Natural killer cell (primary cell): ENCODE measurements around the gene KSR1. TPM values are rescaled to one million over a fixed set of nuclear protein-coding genes. Genes with fewer than 3 reads are reported as not detected.
"Not testable (repeated sequence)": the region's sequence is repeated elsewhere in the genome, so short reads cannot be mapped to it uniquely, and the experiment has no call there.

ENCODE experiments used
- ATAC-seq, 3 donors: fragments of 150-1000 bp in 2 of 3; fragments of 200-7000 bp in 1 of 3; cut with Tn5 transposase; 1 replicate in 1 of 3; 2 replicates in 2 of 3; pipeline ENCODE4 v1.10.0; 2021; ENCODE audit warnings: mild to moderate bottlenecking in 2 of 3, moderate library complexity in 2 of 3
- DNase-seq, 2 donors: peaks; one replicate each; pipeline versions ENCODE4 v3.0.0 to v3.0.0-alpha.2; 2013 to 2021; ENCODE audit warnings: mixed read lengths in 1 of 2
- H3K27ac ChIP-seq: one replicate; pipeline ENCODE4 v1.5.1; 2013; ENCODE audit warnings: mild to moderate bottlenecking, low read length
- H3K27me3 ChIP-seq: one replicate; pipeline ENCODE4 v1.6.1; 2013; ENCODE audit warnings: low read length; ENCODE audit not compliant: control insufficient read depth, insufficient read depth
- H3K36me3 ChIP-seq: one replicate; pipeline ENCODE4 v1.6.1; 2013; ENCODE audit warnings: low read length; ENCODE audit not compliant: control insufficient read depth, insufficient read depth
- H3K4me1 ChIP-seq: one replicate; pipeline ENCODE4 v1.6.1; 2013; ENCODE audit warnings: low read length; ENCODE audit not compliant: control insufficient read depth, insufficient read depth
- H3K4me3 ChIP-seq: one replicate; pipeline ENCODE4 v1.5.1; 2013; ENCODE audit warnings: low read length
- H3K9me3 ChIP-seq: one replicate; pipeline ENCODE4 v1.6.1; 2013; ENCODE audit warnings: low read length; ENCODE audit not compliant: control insufficient read depth, insufficient read depth
- H3K27ac Mint-ChIP-seq, 2 donors: one replicate each; pipeline ENCODE4 v1.8.0; 2022; ENCODE audit warnings: mild to moderate bottlenecking in 2 of 2, mixed read lengths in 2 of 2, moderate library complexity in 1 of 2
- H3K27me3 Mint-ChIP-seq, 2 donors: one replicate each; pipeline ENCODE4 v1.8.0; 2022; ENCODE audit warnings: low read depth in 2 of 2, mixed read lengths in 2 of 2
- H3K36me3 Mint-ChIP-seq: one replicate; pipeline ENCODE4 v1.8.0; 2022; ENCODE audit warnings: mixed read lengths
- H3K4me1 Mint-ChIP-seq, 2 donors: one replicate each; pipeline ENCODE4 v1.8.0; 2022; ENCODE audit warnings: mixed read lengths in 2 of 2
- H3K4me3 Mint-ChIP-seq: one replicate; pipeline ENCODE4 v1.8.0; 2022; ENCODE audit warnings: mild to moderate bottlenecking, moderate library complexity, mixed read lengths
- H3K9me3 Mint-ChIP-seq, 2 donors: one replicate each; pipeline ENCODE4 v1.8.0; 2022; ENCODE audit warnings: mixed read lengths in 2 of 2
- WGBS: methylation state at CpG from one replicate; pipeline ENCODE4 v1.1.7; 2013; ENCODE audit warnings: missing lambda C conversion rate; ENCODE audit not compliant: insufficient coverage; 5-methylcytosine and 5-hydroxymethylcytosine counted together
- intact Hi-C: fragments of 100-400 bp; cut with micrococcal nuclease; formaldehyde crosslinking; loops from one replicate; pipeline ENCODE4 v1.14.2; 2022
- total RNA-seq, 4 donors: library from RNA; stranded (reverse); fragments of 120-200 nt in 1 of 4; gene quantifications; one replicate each; pipeline versions ENCODE4 v1.2.3 to v1.2.4, GENCODE V29; 2013 to 2022
- TF ChIP-seq, protein P1 (sequence below): fragments of 200-600 bp; IDR thresholded peaks from one replicate; pipeline ENCODE4 v1.8.0; 2022; ENCODE audit warnings: antibody characterized with exemption

Gene KSR1
- 10 to 100 TPM; 46.4 to 63.1 (median 59.2) TPM for total RNA-seq
- total RNA-seq (2013): 25.2 TPM

DNA sequence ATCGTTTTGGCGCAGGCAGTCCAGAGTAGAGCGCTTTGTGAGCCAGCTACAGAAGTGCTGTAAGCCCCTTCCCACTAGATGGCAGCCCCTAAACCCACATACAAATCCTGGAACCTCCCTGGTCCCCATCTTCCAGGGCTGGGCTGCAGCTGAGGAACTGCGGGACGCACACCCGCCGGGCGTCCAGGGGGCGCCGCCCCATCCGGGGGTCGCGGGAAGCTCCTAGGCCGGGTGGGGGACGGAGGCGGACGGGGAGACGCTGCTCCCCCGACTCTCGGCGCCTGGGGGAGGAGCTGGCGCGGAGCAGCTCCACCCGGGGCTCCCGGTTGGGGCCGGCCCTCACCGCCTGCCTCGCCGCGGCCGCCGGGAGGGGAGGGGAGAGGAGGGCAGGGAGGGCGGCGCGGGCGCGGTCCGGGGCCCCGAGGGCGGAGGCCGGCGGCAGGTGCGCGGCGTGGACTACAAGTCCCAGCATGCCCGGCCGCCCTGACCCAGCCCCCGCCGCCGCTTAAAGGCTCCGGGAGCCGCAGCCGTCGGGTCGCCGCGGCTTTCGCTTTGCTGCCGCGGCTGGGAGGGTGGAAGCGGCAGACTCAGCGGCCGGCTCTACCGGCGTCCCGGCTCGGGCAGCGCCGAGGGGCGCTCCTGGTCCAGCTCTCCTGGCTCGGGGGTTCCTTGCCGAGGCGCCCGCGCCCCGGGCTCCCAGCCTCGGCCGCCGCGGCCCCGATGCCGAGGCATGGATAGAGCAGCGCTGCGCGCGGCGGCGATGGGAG, at the start of gene KSR1:
TSS of gene KSR1 (plus strand) at position 535 of the 767 bp plus-strand sequence. CDS start at position 731, 196 bp downstream.
- no peaks in the 10 kb centered on the region for H3K27me3 Mint-ChIP-seq
- H3K4me1 Mint-ChIP-seq: peaks cover 13 to 20% of the 10 kb centered on the region in 2 donors
- peak within 1 kb of the TSS; percentile 8 for H3K27ac ChIP-seq
- H3K9me3 ChIP-seq: no peaks in the 10 kb centered on the region
- peak within 1 kb of the TSS; percentile 62 to 82 for H3K27ac Mint-ChIP-seq
- peak; percentile 69 to 88 for DNase-seq
- no peaks in the 10 kb centered on the region for H3K36me3 ChIP-seq
- no peaks in the 10 kb centered on the region for H3K9me3 Mint-ChIP-seq
- peaks cover 31% of the 10 kb centered on the region for H3K4me1 ChIP-seq
- TF ChIP-seq, protein P1, sequence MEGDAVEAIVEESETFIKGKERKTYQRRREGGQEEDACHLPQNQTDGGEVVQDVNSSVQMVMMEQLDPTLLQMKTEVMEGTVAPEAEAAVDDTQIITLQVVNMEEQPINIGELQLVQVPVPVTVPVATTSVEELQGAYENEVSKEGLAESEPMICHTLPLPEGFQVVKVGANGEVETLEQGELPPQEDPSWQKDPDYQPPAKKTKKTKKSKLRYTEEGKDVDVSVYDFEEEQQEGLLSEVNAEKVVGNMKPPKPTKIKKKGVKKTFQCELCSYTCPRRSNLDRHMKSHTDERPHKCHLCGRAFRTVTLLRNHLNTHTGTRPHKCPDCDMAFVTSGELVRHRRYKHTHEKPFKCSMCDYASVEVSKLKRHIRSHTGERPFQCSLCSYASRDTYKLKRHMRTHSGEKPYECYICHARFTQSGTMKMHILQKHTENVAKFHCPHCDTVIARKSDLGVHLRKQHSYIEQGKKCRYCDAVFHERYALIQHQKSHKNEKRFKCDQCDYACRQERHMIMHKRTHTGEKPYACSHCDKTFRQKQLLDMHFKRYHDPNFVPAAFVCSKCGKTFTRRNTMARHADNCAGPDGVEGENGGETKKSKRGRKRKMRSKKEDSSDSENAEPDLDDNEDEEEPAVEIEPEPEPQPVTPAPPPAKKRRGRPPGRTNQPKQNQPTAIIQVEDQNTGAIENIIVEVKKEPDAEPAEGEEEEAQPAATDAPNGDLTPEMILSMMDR: no peak
- H3K36me3 Mint-ChIP-seq: no peaks in the 10 kb centered on the region
- H3K4me3 Mint-ChIP-seq: peak within 1 kb of the TSS; percentile 98
- H3K27me3 ChIP-seq: no peaks in the 10 kb centered on the region
- ATAC-seq: peak; percentile 86 to 90 (median 88)
- intact Hi-C loops: loop anchor here (2.0 to 5.0 kb wide), 3 partner anchors 121 to 145 kb away; no protein-coding TSS in a partner anchor
- peak within 1 kb of the TSS; percentile 66 for H3K4me3 ChIP-seq
- WGBS: under 1% methylated on average over 88 of the region's 88 CpGs

DNA sequence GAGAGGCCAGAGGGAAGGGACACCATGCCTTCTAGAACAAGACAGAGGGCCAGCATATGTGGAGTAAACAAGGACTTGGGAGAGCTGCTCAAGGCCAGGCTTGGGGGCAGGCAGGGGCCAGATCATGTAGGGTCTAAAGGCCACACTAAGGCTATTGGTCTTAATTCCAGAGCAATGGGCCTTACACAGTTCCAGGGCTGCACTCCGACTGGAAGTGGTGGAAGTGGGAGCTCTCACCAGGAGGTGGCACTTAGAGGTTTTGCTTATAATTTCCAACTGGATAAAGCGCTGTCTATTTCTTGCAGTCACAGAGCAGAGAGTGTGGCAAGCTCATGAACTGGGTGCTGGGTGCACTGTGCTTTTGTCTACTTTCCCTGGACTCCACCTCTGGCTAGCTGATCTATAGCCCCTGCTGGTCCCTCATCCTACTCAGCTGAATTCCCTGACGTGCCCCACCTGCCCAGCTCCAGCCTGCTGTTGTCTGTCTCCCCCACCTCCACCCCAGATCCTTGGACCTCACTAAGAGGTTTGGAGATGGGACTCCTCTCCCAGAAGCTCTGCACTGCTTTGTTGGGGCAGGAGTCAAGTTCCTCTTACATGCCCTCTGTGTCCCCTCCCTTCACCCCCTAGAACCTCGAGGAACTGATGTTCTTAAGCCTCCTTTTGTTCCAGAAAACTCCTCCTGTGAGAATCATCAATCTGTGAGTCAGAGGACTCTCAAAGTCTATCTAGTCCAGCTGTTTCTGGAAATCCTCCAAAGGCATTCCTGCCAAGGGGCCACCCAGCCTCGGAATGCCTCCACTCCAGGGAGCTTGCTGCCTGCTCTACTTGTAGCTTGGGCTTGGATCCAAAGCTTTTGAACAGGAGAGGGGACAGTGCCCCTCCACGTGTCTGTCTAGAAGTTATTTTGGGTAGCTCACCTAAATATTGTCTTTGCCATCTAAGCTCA, 48.1 kb upstream of the KSR1 start:
- intact Hi-C loops: no loop called here
- TF ChIP-seq, protein P1: no peak
- no peak overlapping the region for H3K4me3 ChIP-seq

DNA sequence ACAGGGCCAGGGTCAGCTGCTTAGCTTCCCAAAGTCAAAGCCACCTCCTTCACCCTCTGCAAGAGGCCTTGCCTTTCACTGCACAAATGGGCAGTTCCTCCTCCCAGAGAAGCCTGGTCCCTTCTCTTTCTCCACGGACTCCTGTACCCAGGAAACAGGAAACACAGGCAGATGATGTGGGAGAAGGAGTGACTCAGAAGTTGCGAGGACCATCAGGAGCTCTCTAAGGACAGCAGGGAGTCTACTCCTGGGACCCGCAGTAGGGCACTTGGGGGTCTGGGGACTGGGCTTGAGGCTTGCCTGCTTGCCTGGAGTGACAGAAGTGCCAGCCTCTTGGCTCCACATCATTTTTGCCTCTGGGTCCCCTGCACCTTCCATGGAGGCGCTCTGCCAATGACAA, 47.4 kb upstream of the KSR1 start:
- Mint-ChIP-seq H3K4me1 (no peaks in the 10 kb centered on the region), H3K27ac (no peak overlapping the region), H3K27me3 (no peaks in the 10 kb centered on the region), H3K36me3 (no peaks in the 10 kb centered on the region), H3K9me3 (no peaks in the 10 kb centered on the region), H3K4me3 (no peak overlapping the region)
- no peak overlapping the region for H3K4me3 ChIP-seq
- no peaks in the 10 kb centered on the region for H3K4me1 ChIP-seq
- WGBS: 66% methylated on average over 4 of the region's 4 CpGs
- intact Hi-C loops: no loop called here
- no peaks in the 10 kb centered on the region for H3K9me3 ChIP-seq
- no peaks in the 10 kb centered on the region for H3K27me3 ChIP-seq
- DNase-seq (no peak), ATAC-seq (no peak)
- H3K36me3 ChIP-seq: no peaks in the 10 kb centered on the region
- H3K27ac ChIP-seq: no peak overlapping the region
- TF ChIP-seq, protein P1: no peak

More for the DNA sequence above, 48.1 kb upstream of the KSR1 start:
- ATAC-seq (no peak), DNase-seq (no peak)
- Mint-ChIP-seq H3K9me3 (no peaks in the 10 kb centered on the region), H3K27me3 (no peaks in the 10 kb centered on the region), H3K36me3 (no peaks in the 10 kb centered on the region), H3K4me3 (no peak overlapping the region), H3K27ac (no peak overlapping the region), H3K4me1 (no peaks in the 10 kb centered on the region)
- Histone ChIP-seq H3K9me3 (no peaks in the 10 kb centered on the region), H3K27me3 (no peaks in the 10 kb centered on the region), H3K27ac (no peak overlapping the region), H3K36me3 (no peaks in the 10 kb centered on the region), H3K4me1 (no peaks in the 10 kb centered on the region)
- 63% methylated on average over 6 of the region's 6 CpGs for WGBS

- H3K27me3 Mint-ChIP-seq, H3K4me1 ChIP-seq, H3K36me3 ChIP-seq, H3K27ac Mint-ChIP-seq, H3K4me3 Mint-ChIP-seq, H3K27me3 ChIP-seq, intact Hi-C loops, H3K4me1 Mint-ChIP-seq, H3K36me3 Mint-ChIP-seq, ATAC-seq, DNase-seq, H3K4me3 ChIP-seq, H3K9me3 ChIP-seq, H3K27ac ChIP-seq, H3K9me3 Mint-ChIP-seq: not testable (repeated sequence)
- WGBS: 99% methylated on average over 9 of the region's 9 CpGs
Observed at GRCh38 chr17:27412158-27412557, 44.1 kb upstream of the KSR1 start.
